Lower leg skin (tissue), 4 donors: Measurements from ENCODE around the gene ARID3B. TPM values are rescaled to one million over a fixed set of nuclear protein-coding genes. Genes with fewer than 3 reads are reported as not detected.

ENCODE experiments used
- DNase-seq, 2 donors: peaks; one replicate each; pipeline ENCODE4 v3.0.0-alpha.2; 2019; ENCODE audit warnings: low spot score in 2 of 2
- H3K4me3 ChIP-seq: fragments of 200-600 bp; sonication (generic); 2 replicates; pipeline ENCODE4 v1.5.1; 2017; ENCODE audit warnings: mild to moderate bottlenecking, low read depth; ENCODE audit not compliant: poor library complexity, severe bottlenecking
- POLR2A ChIP-seq, 2 donors: fragments of 450-650 bp; IDR thresholded peaks; one replicate each; pipeline ENCODE4 v1.6.1; 2016 to 2017; ENCODE audit warnings: antibody characterized with exemption in 2 of 2, mild to moderate bottlenecking in 1 of 2, moderate library complexity in 1 of 2
- WGBS, 2 donors: methylation state at CpG; one replicate each; pipeline ENCODE4 v1.1.5; 2018; 5-methylcytosine and 5-hydroxymethylcytosine counted together
- intact Hi-C: fragments of 100-400 bp; cut with DNase I; formaldehyde crosslinking; loops from one replicate; pipeline ENCODE4 v1.15.0; 2023; ENCODE audit warnings: low total_unique reads
- total RNA-seq, 4 donors: library from RNA; depleted of rRNA; stranded (reverse); fragments of >200 nt; gene quantifications; one replicate each; pipeline ENCODE4 v1.1.0, GENCODE V29; 2016
- TF ChIP-seq, protein P1 (sequence below), 3 donors: fragments of 450-650 bp; IDR thresholded peaks; one replicate each; pipeline ENCODE4 v1.5.1; 2016; ENCODE audit warnings: antibody characterized with exemption in 3 of 3, mild to moderate bottlenecking in 3 of 3, moderate library complexity in 2 of 3

Gene ARID3B
- total RNA-seq, 4 donors from 2014 or later, result 4.9 to 6.3 (median 6.1) TPM

DNA sequence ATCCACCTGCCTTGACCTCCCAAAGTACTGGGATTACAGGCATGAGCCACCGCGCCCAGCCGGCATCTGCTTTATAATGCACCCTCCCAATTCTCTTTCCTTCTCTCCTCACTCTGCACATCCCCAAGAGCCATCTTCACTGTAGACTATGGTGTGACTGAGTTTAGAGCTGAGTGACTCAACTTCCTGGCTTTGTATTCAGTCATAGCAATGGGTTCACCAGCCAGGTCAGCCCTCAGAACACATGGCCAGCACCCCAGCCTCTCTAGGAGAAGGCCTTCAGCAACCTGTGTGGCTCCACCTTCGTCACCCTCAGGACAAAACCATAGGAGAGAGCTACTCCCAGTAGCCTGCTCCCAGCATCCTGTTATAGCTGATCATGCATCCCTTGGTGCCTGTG, 33.0 kb downstream of the ARID3B start:
- no peak overlapping the region for H3K4me3 ChIP-seq
- intact Hi-C loops, result no loop called here
- TF ChIP-seq, protein P1, sequence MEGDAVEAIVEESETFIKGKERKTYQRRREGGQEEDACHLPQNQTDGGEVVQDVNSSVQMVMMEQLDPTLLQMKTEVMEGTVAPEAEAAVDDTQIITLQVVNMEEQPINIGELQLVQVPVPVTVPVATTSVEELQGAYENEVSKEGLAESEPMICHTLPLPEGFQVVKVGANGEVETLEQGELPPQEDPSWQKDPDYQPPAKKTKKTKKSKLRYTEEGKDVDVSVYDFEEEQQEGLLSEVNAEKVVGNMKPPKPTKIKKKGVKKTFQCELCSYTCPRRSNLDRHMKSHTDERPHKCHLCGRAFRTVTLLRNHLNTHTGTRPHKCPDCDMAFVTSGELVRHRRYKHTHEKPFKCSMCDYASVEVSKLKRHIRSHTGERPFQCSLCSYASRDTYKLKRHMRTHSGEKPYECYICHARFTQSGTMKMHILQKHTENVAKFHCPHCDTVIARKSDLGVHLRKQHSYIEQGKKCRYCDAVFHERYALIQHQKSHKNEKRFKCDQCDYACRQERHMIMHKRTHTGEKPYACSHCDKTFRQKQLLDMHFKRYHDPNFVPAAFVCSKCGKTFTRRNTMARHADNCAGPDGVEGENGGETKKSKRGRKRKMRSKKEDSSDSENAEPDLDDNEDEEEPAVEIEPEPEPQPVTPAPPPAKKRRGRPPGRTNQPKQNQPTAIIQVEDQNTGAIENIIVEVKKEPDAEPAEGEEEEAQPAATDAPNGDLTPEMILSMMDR (IDR thresholded peaks at IDR 0.05), result no peak
- TF ChIP-seq POLR2A (IDR thresholded peaks at IDR 0.05), result no peak
- peak in 1 of 2 donors; percentile 29 for DNase-seq
- 96 to 100% methylated on average over 4 of the region's 4 CpGs for WGBS, 2 donors

DNA sequence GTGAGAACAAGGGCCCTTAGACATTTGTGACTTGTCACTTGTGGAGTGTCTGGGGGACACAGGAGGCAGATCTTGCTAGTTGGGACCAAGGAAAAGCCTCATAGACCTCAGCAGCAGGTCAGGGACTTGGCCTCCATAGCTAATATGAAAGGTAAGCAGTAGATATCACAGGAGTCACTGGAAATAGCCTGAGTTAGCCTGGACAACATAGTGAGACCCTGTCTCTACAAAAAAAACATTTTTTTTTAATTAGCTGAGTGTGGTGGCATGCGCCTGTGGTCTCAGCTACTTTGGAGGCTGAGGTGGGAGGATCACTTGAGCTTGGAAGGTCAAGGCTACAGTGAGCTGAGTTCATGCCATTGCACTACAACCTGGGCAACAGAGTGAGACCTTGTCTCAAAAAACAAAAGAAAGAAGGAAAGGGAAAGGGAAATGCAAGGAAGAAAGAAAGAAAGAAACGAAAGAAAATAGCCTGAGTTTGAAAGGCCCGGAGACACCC, 37.5 kb downstream of the ARID3B start:
- intact Hi-C loops, result no loop called here
- WGBS, 2 donors, result 98 to 99% methylated on average over 3 of the region's 3 CpGs
- TF ChIP-seq POLR2A (IDR thresholded peaks at IDR 0.05), result no peak
- TF ChIP-seq, protein P1 (IDR thresholded peaks at IDR 0.05), result no peak

DNA sequence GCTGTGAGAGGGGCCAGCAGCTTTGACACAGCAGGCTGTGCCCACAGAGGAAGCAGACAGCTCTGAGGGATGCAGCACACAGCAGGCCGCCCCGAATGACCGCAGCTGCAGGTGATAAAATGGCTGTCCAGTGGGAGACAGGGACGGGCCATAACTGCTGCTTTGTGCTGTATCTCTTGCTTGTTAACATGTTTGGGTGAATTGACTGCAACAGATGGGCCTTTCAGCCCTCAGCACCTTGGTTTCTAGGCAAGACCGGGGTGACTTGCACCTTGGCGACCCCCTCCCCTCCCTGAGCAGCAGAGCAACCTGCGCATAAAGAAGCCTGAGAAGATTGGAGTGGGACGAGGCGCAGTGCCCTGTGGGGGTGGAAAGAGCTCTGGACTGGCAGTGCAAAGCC, 38.0 kb downstream of the ARID3B start:
- intact Hi-C loops, result no loop called here
- DNase-seq, result peak in 1 of 2 donors; percentile 46

More for the DNA sequence above, 37.5 kb downstream of the ARID3B start:
- DNase-seq, result no peak
- H3K4me3 ChIP-seq, result no peak overlapping the region

DNA sequence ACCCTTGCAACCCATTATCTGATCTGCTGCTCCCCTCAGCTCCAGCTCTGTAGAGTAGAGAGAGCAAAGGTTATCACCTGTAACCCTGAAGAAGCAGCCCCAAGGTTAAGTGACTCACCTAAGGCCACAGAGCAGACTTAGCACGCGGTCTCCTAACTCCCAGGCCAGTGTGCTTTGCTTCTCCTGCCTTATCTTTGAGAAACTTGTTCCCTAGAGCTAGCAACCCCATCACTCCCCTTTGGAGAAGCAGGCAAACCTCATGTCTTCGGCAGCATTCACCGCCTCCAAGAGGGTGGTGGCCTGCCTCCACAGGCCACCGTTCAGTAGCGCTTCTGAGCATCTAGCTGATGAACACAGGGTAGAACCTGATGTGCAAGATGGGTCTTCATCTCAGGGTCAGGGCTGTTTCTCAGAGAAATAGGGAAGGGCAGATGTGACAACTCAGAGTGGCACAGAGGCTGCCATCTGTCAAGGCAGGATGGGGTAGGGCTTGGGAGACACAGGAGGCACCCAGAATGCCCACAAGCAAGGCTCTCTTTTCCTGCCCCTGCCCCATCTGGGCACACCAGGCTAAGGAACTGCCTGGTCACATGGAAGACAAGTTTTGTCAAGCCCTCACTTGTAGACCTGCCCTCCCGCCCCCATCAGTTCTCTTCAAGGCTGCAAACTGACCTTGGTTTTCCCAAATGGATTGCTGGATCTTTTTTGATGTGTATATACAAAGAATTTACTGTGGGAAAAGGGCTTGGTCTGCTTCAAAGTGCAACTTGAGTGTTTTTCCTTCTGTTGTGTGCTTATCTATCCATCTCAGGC, 39.7 kb downstream of the ARID3B start:
- WGBS, 2 donors, result 89 to 92% methylated on average over 7 of the region's 7 CpGs
- intact Hi-C loops, result no loop called here
- DNase-seq, result peak in 1 of 2 donors; percentile 60
- TF ChIP-seq POLR2A (IDR thresholded peaks at IDR 0.05), result no peak
- TF ChIP-seq, protein P1 (IDR thresholded peaks at IDR 0.05), result no peak
- no peak overlapping the region for H3K4me3 ChIP-seq

More for the DNA sequence above, 38.0 kb downstream of the ARID3B start:
- no peak for TF ChIP-seq POLR2A (IDR thresholded peaks at IDR 0.05)
- TF ChIP-seq, protein P1 (IDR thresholded peaks at IDR 0.05), result no peak
- no peak overlapping the region for H3K4me3 ChIP-seq
- 89 to 95% methylated on average over 8 to 9 of the region's 9 CpGs for WGBS, 2 donors

DNA sequence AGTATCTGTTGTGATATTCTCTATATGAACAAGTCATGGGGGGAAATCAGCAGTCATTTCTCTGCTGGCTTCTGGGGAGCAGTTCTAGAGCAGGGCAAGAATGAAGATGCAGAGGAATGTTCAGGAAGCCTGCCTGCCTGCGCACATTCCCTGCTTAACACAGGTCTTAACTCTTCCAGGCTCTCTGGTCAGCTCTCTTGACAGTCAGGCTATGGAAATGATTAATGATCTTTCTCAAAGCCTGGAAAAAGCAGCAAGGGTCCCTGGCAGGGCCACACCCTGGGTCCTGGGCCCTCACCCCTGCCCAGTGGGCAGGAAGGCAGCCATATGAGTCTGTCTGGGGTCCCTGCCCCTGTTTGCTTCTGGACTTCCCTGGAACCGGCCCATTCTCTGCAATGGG, 43.2 kb downstream of the ARID3B start:
- 86 to 88% methylated on average over 2 of the region's 2 CpGs for WGBS, 2 donors
- TF ChIP-seq POLR2A (IDR thresholded peaks at IDR 0.05), result no peak
- TF ChIP-seq, protein P1 (IDR thresholded peaks at IDR 0.05), result no peak
- H3K4me3 ChIP-seq, result no peak overlapping the region
- no peak for DNase-seq
- intact Hi-C loops, result no loop called here
